GOT3 (cell line): ENCODE measurements around the gene FOXN4.

Experiments
- DNase-seq: peaks from one replicate; lab custom pipeline; 2025; ENCODE audit warnings: mixed read lengths; lab: John Stamatoyannopoulos, UW

The FOXN4 gene

DNA sequence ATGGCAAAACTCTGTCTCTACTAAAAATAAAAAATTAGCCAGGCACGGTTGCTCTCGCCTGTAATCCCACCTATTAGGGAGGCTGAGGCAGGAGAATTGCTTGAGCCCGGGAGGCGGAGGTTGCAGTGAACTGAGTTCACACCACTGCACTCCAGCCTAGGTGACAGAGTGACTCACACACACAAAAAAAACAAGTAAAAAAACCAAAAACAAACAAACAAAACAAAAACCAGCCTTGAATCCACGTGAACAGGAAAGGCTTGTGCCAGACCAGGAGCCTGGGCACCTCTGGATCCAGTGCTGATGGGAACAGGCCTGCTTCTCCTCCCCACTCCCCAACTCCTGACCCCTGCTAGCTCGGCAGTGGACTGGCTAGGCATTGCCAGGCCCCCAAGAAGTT lies 3.5 kb downstream of the FOXN4 start:
- no peak for DNase-seq

DNA sequence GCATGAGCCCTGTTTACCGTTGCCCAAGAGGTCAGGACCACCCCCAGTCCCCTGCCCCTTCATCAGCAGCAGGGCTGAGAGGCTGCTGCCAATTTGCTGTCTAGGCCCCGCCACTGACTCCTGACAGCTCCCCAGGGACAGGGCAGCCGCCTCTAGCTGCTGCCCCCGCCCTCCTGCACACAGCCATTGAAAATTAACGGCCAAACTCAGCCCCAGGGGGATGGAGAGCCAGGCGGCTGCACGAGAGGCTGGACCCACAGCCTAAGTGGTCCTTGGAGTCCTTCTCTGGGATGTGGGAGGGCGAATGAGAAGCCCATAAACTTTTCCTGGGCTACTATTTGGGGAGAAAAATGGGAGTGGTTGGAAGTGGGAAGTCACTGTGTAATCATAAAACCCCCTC lies 4.6 kb downstream of the FOXN4 start:
- no peak for DNase-seq

DNA sequence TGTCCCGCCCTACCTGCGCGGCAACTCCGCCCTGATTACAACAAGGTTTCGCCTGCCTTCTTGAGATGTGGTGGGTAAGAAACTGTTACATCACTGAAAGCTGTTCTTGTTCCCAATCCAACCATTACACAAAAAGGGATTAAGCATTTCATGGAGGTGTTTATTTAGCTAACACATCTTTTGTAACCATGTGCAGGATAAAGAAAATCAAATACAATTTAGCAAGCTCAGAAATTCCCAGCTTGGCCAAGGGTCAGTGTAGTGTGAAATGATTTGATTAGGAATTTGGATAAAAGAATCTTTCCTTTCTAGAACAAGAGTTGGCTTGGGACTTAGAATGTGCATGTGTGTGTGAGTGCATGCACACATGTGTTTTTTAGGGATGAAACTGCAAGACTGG lies 6.3 kb downstream of the FOXN4 start:
- no peak for DNase-seq

DNA sequence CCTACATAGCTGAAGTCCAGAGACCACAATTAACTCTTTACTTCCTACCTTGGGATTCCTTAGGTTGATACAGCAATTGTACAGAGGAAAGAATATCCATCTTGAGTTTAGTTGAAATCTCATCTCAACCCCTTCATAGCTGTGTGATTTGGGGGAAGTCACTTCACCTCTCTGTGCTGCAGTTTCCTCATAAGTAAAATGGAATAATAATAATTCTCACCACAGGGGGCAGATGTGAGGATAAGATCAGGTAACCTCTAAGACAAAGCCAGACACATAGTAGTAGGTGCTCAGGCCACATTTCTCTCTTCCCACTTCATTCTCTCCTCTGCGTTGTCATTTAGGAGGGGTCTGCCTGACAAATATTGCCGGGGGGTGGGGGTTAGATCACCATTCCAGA lies 6.7 kb downstream of the FOXN4 start:
- DNase-seq = no peak

DNA sequence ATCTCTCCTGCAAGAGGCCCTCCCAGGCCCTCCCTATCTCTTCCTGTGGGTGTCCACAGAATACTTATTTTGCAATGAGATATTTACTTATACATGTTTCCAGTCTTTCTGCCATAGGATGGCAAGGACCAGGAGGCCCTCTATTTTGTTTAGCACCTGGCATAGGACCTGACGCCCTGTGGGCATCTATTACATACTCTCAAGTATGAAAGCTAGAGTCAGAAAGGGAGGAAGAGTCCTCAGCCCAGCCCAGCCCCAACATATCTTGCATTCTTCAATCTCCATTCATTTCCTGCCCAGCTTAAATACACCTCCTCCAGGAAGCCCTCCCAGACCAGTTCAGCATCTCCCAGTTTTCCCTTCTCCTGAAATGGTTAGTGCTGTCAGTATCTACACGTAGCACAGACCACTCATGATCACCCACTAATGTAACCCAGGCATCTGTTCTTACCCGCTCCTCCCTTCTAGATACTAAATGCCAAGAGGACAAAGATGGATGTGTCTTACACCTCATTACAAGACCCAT lies 7.4 kb downstream of the FOXN4 start:
- no peak for DNase-seq

DNA sequence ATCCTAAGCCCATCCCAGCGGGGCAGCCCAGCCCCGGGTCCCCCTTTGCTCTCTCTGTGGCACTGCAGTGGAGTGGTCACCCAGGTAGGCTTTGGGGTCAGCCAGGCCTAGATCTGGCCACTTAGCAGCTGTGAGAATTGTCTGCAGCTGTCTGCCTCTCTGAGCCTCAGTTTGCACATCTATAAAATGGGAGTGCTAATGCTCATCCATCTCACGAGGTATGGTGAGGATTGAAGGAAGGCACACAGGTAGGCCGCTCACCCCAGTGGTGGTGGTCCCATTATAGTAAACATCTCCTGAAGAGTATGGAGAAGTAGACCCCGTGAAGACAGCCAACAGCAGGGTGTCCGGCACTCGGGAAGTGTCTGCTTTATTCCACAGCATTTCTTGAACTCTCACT lies 9.2 kb downstream of the FOXN4 start:
- DNase-seq = no peak

DNA sequence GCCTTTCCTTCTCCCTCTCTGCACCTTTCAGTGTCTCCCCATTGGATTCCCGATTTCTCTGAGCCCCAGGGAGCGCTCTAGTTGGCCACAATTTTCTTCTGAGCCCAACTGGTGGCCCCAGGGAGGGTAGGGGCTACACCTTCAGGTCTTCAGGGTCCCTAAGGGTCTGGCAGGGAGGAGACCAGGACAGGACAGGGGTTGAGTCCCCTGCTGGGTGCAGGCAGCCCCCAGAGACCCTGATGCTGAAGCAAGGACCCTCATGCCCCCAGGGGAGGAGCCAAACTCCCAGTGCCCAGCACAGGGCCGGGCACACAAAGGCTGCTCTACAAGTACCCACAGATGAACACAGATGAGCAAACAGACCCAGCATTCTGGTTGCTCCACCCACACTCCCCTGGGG lies 12.7 kb downstream of the FOXN4 start:
- no peak for DNase-seq

DNA sequence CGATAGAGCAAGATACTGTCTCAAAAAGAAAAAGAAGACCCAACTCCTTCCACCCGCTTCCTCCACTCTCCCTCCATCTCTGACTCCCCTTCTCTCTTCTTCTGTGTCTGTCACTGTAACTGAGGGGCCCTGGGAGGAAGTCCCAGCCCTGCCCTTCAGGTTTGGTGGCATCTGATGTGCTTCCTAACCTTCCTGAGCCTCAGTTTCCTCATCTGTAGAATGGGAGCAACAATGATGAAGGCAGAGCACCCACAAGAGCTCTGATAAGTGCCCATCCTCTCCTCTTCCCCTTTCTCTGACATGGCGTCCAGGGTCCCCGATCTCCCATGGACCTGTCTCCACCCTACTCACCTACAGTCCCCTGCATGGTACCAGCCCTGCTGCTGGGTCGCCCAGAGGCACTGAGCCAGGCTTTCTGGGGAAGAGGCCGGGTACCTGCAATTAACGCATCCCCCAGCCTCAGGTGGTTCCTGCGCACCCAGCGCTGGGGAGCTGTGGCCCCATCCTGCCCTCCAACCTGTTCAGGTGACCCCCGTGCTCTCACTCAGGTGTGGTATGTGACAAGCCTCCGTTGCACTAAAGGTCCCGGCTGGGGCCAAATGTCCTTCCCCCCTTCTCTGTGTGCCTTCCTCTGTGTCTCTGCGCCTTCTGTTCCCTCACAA lies 13.2 kb downstream of the FOXN4 start:
- no peak for DNase-seq

DNA sequence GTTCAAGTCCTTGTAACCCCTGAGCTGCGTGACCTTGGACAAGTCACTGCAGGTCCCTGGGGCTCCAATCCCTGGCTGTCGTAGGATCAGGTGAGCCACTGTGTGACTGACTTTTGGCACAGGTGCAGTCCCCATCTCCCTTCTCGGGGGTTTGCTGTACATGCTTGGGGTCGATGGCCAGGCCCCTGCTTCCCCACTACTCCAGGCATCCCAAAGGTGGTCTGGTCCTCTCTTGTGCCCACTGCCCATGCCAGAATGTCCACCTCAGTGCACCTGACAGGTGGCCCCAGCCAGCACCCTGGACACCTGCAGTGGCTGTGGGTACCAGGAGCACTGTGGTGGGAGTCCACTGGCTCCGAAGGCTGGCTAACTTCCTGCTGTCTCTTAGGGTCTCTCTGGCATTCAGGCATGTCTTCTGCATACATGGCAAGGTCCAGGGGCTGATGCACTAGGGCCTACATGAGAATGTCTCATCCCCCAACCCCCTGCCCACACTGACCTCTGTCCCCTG lies 14.7 kb downstream of the FOXN4 start:
- DNase-seq = no peak

DNA sequence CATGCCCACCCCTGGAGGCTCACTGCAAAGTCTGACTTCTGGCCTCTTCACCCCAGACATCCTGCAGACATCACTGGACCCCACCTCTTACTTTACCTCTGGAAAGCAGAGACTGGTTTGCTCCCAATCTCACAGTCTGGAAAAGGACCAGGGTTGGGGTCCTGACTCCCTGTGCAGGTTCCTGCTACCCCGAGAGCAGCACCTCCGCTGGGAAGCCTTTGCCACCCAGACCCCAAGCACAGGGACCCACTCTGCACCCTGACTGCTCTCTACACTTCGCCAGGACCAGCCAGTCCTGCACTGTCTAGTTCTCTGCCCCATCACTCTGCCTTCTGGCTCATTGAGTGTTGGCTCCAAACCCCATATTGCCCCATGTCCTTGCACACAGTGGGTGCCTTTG lies 16.0 kb downstream of the FOXN4 start:
- no peak for DNase-seq

DNA sequence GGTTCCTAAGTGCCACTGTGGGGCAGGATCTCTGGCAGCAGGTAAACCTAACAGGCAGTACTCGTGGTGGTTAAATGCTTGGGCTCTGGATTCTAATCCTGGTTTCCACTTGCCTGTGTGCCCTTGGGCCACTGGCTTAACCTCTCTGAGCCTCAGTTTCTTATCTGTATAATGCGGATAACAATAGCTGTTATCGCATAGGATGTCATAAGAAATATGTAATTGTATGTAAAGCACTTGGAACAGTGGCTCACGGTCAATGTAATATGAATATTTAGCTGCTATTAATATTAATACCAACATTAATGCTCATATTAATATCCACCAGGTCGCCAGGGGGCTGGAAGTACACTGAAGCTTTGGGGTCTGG lies 16.8 kb downstream of the FOXN4 start:
- no peak for DNase-seq

DNA sequence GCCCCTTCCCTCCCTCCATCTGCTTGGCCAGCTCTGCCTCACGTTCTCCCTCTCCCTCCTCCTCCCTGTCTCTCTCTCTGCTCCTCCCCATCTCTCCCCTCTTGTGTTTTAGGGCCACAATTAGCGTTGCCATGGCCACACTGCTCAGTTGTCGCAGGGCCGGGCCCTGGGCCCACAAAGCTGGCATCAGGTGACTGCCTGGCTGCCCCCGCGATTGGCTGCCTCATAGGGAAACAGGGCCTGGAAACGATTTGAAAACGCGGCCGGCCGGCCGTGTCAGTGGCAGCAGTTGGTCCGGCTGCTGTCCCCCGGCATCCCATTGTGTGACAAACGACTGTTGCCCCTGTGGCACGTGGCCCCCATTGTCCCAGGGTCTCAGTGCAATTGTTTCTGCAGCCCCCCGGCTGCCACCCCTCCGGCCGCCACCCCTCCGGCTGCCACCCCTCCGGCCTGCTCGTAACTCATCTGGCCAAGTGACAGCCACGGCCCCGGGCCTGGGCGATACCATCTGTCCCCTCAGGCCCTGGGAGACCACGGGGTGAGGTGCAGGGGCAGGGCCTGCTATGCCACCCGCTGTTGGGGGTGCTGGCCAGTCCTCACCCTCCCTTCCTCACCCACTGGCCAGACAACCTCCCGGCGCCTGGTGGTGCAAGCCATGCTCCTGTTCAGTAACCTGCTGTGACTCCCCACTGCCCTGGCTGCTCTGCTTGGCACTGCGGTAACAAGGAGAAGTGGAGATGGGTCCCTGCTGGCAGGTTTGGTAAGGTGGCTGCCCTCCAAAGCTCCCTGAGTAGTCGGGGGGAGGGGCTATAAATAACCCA lies 17.4 kb downstream of the FOXN4 start:
- no peak for DNase-seq

DNA sequence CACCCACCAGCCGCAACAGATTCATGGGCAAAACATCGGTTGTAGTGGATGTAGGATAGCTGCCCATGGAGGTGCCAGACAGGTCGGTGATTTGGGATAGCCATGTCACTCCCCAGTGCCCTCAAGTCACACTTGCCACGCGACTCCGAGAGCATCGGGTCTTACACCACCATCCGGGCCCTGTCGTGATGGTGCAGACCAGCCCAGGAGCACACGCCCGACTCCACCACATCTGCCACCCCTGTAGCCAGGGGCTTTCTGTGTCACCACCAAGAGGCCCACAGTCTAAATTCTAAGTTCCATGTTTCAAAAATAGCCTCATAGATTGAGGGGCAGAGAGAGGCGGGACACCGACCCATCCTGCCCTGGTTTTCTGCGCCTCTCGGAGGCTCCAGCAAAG lies 18.0 kb downstream of the FOXN4 start:
- no peak for DNase-seq

DNA sequence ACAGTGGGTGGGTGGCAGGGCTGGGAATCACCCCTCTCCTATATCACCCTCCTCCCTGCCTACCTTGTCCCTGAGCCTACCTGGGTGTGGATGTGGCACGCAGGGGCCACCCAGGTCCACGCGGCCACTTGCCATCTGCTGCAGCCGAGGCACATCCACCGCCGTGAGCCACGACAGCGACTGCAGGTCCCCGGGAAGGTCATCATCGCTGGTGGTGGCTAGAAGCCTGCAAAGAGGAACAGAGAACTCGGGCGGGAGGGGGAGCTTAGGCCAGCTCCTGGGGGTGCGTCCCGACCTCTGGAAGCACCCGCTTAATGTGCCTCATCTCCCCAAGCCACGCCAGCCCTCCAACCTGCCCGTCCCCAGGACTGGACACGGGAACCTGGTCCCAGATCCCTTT lies 19.0 kb downstream of the FOXN4 start:
- no peak for DNase-seq

DNA sequence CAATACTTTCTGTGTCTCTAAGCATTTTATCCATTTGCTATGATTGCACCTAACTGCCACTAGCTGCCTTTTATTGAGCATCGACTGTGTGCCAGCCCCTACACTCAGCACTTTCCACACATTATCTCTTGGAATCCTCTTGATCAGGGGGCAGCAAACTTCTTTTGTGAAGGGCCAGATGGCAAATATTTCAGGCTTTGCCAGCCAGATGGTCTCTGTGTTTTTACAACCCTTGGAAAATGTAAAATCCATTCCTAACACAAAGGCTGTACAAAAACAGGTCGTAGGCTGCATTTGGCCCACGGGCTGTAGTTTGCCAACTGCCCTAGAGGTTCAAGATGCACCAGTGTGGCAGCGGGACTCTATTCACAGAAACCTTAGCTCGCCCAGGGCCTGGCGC lies 19.5 kb downstream of the FOXN4 start:
- DNase-seq = no peak

DNA sequence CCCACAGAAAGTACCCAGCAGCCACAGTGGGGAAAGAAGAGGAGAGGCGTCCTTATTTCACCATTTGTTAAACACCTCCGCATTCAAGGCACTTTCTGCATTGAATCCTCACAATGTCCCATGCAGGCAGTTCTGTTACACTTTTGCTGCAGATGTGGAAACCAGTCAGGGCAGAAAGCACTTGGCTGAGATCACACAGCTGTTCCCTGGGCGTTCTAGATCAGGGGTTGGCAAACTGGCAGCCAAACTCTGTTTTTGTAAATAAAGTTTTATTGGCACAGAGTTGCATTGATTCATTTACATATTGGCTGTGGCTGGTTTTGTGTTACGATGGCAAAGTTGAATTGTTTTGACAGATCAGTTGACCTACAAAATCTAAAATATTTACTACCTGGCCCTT lies 20.1 kb downstream of the FOXN4 start:
- no peak for DNase-seq

DNA sequence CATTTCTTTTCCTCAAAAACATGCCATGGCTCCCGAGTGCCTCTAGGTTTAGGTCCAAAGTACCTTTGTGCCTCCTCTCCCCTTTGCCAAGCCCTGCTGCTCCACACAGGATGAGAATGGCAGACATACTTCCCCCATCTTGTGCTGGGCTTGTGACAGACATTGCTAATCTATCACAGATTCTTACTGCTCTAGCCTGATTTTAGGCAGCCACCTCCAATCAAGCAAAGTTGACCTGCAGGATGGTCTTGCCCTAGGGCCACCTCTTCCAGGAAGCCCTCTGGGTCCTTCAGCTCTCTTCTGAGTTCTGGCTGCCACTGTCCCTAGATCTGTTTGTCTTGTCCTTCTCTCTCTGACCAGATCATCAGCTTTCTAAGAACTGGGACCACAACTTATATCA lies 20.5 kb downstream of the FOXN4 start:
- DNase-seq = no peak

DNA sequence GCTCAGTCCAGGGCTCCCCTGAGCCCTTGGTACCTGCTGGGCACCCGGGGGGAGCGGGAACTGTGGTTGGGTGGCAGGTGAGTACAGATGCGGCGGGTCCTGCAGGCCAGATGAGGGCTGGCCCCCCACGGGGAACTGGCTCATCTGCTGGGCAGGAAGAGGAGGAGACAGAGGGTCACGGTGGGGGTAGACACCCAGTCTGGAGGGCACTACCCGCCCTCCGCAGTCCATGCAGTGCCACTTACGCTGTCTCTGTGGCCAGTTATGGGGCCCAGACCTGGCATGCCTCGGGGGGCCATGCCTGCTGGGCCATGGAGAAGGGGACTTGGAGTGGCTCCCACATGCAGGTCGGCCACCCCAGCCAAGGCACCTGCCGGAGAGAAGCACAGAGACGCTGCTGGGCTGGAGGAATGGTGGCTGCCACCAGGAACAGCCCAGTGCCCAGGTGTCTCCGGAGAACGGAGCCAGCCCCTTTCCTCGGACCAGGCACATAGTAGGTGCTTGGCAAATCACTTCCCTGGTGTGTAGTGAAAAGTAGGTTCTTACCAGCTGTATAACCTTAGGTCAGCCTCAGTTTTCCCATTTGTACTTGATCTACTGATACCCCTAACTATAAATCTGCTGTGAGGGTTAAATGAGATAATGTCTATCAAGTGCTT lies 21.1 kb downstream of the FOXN4 start:
- no peak for DNase-seq

DNA sequence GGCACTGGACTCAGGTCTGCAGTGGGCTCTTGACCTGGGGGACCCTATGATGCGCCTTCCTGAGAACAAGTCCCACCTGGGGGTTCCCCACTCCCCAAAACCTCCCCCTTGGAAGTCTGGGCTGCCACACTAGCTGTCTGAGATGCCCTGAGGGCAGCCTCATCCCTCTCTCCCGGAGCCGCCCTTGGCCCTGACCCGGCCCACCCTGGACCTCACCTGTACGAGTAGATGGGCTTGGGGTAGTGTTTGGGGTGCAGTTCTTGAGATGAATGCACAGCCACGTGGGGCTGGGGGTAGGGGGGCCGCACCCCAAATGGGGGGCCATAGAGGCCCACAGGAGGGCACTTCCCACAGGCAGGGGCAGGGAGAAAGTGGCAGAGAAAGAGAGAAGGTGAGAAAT lies 21.9 kb downstream of the FOXN4 start:
- no peak for DNase-seq

DNA sequence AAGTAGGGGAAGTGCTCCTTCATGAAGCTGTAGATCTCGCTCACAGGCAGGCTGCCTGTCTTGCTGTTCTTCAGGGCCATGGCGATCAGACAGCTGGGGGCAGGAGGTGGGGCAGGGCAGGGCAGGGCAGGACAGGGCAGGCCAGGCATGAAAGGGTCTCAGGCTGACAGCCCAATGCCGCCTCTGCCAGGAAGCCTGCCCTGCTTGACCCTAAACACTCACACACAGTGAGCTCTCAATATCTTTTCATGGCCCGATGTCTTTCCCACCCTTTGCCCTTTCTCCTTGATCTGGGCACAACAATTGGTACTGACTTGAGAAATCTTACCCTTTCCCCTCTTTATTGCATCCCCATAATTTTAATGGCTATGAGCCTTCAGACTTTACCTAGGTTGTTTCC lies 22.4 kb downstream of the FOXN4 start:
- DNase-seq = no peak

DNA sequence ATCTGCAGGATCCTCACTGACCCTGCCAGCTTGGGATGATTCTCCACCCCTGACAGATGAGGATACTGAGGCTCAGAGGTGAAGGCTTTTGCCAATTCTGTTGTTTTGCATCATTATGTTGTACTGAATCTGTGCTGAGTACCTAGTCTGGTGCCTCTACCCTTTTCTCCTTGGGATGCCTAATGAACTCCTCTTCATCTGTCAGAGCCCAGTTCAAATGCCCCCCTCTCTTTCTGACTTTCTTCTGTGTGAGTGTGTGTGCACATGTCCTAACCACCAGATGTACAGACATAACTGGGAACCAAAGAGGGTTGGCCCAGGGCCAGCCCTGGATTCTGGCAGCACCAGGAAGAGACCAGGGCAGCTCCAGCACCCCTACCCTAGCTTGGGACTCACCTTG lies 22.8 kb downstream of the FOXN4 start:
- no peak for DNase-seq

DNA sequence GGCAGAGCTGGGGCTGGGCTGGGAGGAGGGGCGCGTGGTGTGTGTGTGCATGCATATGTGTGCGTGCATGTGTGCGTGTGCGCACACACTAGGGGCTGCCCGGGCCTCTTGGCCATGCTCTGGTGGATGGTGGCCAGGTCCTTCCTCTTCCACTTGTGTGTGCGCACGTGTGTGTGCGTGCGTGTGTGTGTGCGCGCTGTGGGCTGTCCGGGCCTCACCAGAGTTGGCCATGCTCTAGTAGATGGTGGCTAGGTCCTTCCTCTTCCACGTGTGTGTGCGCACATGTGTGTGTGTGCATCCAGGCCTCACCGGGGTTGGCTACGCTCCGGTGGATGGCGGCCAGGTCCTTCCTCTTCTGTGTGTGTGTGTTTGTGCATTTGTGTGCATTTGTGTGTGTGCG lies 24.7 kb downstream of the FOXN4 start:
- DNase-seq = no peak

DNA sequence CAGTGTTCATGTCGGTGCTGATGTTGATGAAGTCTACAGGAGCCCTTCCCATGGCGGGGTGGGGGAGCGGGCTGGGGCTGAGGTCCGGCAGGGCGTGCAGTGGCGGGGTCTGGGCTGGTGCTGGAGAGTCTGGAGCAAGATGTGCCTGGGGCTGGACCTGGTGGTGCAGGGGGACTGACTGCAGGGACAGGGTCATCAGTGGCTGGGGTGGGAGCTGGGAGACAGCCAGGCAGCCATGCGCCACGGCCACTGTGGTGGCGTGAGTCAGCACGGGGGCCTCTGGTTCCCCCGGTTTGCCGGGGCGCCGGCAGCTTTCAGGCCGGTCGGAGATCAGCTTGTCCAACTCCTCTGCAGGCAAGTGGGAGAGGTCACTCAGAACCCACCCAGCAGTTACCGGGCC lies 27.6 kb downstream of the FOXN4 start:
- no peak for DNase-seq
